GM12878 (cell line): ENCODE measurements around the gene DDX39A. TPM values are rescaled to one million over a fixed set of nuclear protein-coding genes. Genes with fewer than 3 reads are reported as not detected.

ENCODE experiments used
- BHLHE40 ChIP-seq, 2 experiments: fragments of 450-650 bp in 1 of 2; IDR thresholded peaks; 2 replicates each; pipeline ENCODE4 v1.6.1; 2011 to 2017; ENCODE audit warnings: low read depth in 2 of 2, borderline replicate concordance in 1 of 2, improper control_type of control experiment in 1 of 2, low read length in 1 of 2, mild to moderate bottlenecking in 1 of 2
- DPF2 ChIP-seq: fragments of 450-650 bp; IDR thresholded peaks from 2 replicates; pipeline ENCODE4 v1.6.1; 2017; ENCODE audit warnings: mild to moderate bottlenecking
- E2F8 ChIP-seq: fragments of 450-650 bp; IDR thresholded peaks from 2 replicates; pipeline ENCODE4 v1.6.1; 2018; ENCODE audit warnings: mild to moderate bottlenecking, low read depth, moderate library complexity; ENCODE audit not compliant: partially characterized antibody
- KDM1A ChIP-seq: fragments of 200-600 bp; sonication (generic); IDR thresholded peaks from 2 replicates; pipeline ENCODE4 v1.6.1; 2016; ENCODE audit warnings: borderline replicate concordance
- LARP7 ChIP-seq: fragments of 450-650 bp; IDR thresholded peaks from 2 replicates; pipeline ENCODE4 v1.6.1; 2017; ENCODE audit warnings: mild to moderate bottlenecking
- MTA2 ChIP-seq: fragments of 450-650 bp; IDR thresholded peaks from 2 replicates; pipeline ENCODE4 v1.6.1; 2016; ENCODE audit warnings: low read depth, mild to moderate bottlenecking, moderate library complexity
- MXI1 ChIP-seq: fragments of 150-350 bp; IDR thresholded peaks from 2 replicates; pipeline ENCODE4 v1.6.1; 2011; ENCODE audit warnings: low read depth, mild to moderate bottlenecking, inconsistent platforms, low read length, improper control_type of control experiment
- NFYB ChIP-seq: IDR thresholded peaks from 2 replicates; pipeline ENCODE4 v1.6.1; 2011; ENCODE audit warnings: low read depth, mild to moderate bottlenecking, low read length, improper control_type of control experiment, moderate library complexity; ENCODE audit not compliant: insufficient read depth
- PAX5 ChIP-seq: IDR thresholded peaks from 2 replicates; pipeline ENCODE4 v1.6.1; 2011; ENCODE audit warnings: low read depth, low read length, borderline replicate concordance
- PKNOX1 ChIP-seq: fragments of 450-650 bp; IDR thresholded peaks from 2 replicates; pipeline ENCODE4 v1.6.1; 2016; ENCODE audit warnings: mild to moderate bottlenecking
- POLR2AphosphoS2 ChIP-seq: IDR thresholded peaks from 2 replicates; pipeline ENCODE4 v1.6.1; 2011; ENCODE audit warnings: low read depth, mild to moderate bottlenecking, low read length, improper control_type of control experiment, moderate library complexity
- SIX5 ChIP-seq: IDR thresholded peaks from 2 replicates; pipeline ENCODE4 v1.6.1; 2011; ENCODE audit warnings: mild to moderate bottlenecking, low read depth, low read length, moderate library complexity; ENCODE audit not compliant: severe bottlenecking
- TAF1 ChIP-seq: IDR thresholded peaks from 2 replicates; pipeline ENCODE4 v1.6.1; 2011; ENCODE audit warnings: mild to moderate bottlenecking, low read depth, low read length, borderline replicate concordance
- TBL1XR1 ChIP-seq: IDR thresholded peaks from 2 replicates; pipeline ENCODE4 v1.6.1; 2012; ENCODE audit warnings: low read depth, low read length, improper control_type of control experiment
- USF2 ChIP-seq: IDR thresholded peaks from 2 replicates; pipeline ENCODE4 v1.6.1; 2011; ENCODE audit warnings: low read depth, low read length, improper control_type of control experiment, borderline replicate concordance
- YBX1 ChIP-seq: fragments of 450-650 bp; IDR thresholded peaks from 2 replicates; pipeline ENCODE4 v1.6.1; 2016; ENCODE audit warnings: antibody characterized with exemption
- ZBTB11 ChIP-seq: fragments of 450-650 bp; formaldehyde crosslinking; IDR thresholded peaks from 2 replicates; pipeline ENCODE4 v1.5.0; 2022; ENCODE audit warnings: mild to moderate bottlenecking, missing genetic modification characterization
- ZBTB4 ChIP-seq: fragments of 450-650 bp; formaldehyde crosslinking; IDR thresholded peaks from 2 replicates; pipeline ENCODE4 v1.4.0; 2022; ENCODE audit warnings: mild to moderate bottlenecking, moderate library complexity
- ZNF622 ChIP-seq: fragments of 450-650 bp; IDR thresholded peaks from 2 replicates; pipeline ENCODE4 v1.6.1; 2017; ENCODE audit warnings: mild to moderate bottlenecking, inconsistent platforms
- polyA plus RNA-seq, 11 experiments: library from polyadenylated mRNA; depleted of rRNA in 4 of 11; unstranded in 6 of 11; stranded (reverse) in 5 of 11; fragments of >200 nt; fragmentation: Nextera tagmentation in 4 of 11; fragmentation: Illumina TruSeq in 1 of 11; extraction: Ambion mirVana in 4 of 11; extraction: Trizol in 1 of 11; gene quantifications; 1 replicate in 1 of 11; 2 replicates in 10 of 11; pipeline versions ENCODE4 v1.2.1 to v1.2.3, GENCODE V29; 2011 to 2016; ENCODE audit warnings: inconsistent platforms in 2 of 11, missing spikeins in 2 of 11, low read depth in 1 of 11
- total RNA-seq, 4 experiments: library from RNA; depleted of rRNA in 3 of 4; stranded (reverse); fragments of >200 nt in 3 of 4; fragmentation: Illumina TruSeq in 1 of 4; extraction: Trizol in 1 of 4; gene quantifications; 2 replicates each; pipeline versions ENCODE4 v1.2.1 to v1.2.3, GENCODE V29; 2013 to 2021

The DDX39A gene
- total and polyA plus RNA-seq, 10 of the 15 experiments (the other 5 are each of a cell fraction or from before 2014, with no cell fraction given): 113 to 378 (median 224) TPM

GRCh38 chr19:14440049-14440448, 20.9 kb upstream of the DDX39A start (continued):
- TF ChIP-seq TBL1XR1: no peak
- TF ChIP-seq TAF1: peak; percentile 86
- TF ChIP-seq POLR2AphosphoS2: 0 out of 2 replicates have a peak, but pooled peaks have one; percentile 60
- no peak for TF ChIP-seq MXI1
- TF ChIP-seq E2F8: peak; percentile 43
- TF ChIP-seq ZNF622: no peak
- no peak for TF ChIP-seq YBX1
- TF ChIP-seq ZBTB11 (CRISPR knock-in tag): no peak
- peak; percentile 15 for TF ChIP-seq SIX5
- TF ChIP-seq NFYB: no peak
- TF ChIP-seq ZBTB4: no peak
- 0 out of 2 replicates have a peak, but pooled peaks have one; percentile 33 for TF ChIP-seq MTA2
- no peak for TF ChIP-seq USF2
- TF ChIP-seq KDM1A: no peak
- 0 out of 4 replicates have a peak, but pooled peaks of 1 of the 2 experiments have one; percentile 15 for TF ChIP-seq BHLHE40 (IDR thresholded peaks at IDR 0.05; ENCODE audit: borderline replicate concordance in 1 of 2, low read depth in 2 of 2, low read length in 1 of 2)
- TF ChIP-seq LARP7: no peak
- 0 out of 2 replicates have a peak, but pooled peaks have one; percentile 43 for TF ChIP-seq DPF2
- TF ChIP-seq PAX5: 0 out of 2 replicates have a peak, but pooled peaks have one; percentile 24
- TF ChIP-seq PKNOX1: peak; percentile 39
